Measurements from ENCODE around the gene KDM2A.

GRCh38 chr11:67268081-67268961 is 149.3 kb downstream of the KDM2A start:
- TF ChIP-seq CTCF (IDR thresholded peaks at IDR 0.05): no peak
- no peak for TF ChIP-seq POLR2A (IDR thresholded peaks at IDR 0.05)

All from thyroid gland (tissue), 4 donors.